Activated naive CD4-positive, alpha-beta T cell treated with anti-CD3 and anti-CD28 coated beads, Interleukin-2, amount 50 U/mL, for 16 hours (primary cell): Measurements from ENCODE around the gene VWA5B2.
A peak's percentile ranks its signal among the peaks of the same experiment; 100 is the strongest.
"Not testable (repeated sequence)": the region's sequence is repeated elsewhere in the genome, so short reads cannot be mapped to it uniquely, and the experiment has no call there.

Experiments
- DNase-seq: peaks from one replicate; pipeline ENCODE4 v3.0.0-alpha.2; 2020

VWA5B2 gene

DNA sequence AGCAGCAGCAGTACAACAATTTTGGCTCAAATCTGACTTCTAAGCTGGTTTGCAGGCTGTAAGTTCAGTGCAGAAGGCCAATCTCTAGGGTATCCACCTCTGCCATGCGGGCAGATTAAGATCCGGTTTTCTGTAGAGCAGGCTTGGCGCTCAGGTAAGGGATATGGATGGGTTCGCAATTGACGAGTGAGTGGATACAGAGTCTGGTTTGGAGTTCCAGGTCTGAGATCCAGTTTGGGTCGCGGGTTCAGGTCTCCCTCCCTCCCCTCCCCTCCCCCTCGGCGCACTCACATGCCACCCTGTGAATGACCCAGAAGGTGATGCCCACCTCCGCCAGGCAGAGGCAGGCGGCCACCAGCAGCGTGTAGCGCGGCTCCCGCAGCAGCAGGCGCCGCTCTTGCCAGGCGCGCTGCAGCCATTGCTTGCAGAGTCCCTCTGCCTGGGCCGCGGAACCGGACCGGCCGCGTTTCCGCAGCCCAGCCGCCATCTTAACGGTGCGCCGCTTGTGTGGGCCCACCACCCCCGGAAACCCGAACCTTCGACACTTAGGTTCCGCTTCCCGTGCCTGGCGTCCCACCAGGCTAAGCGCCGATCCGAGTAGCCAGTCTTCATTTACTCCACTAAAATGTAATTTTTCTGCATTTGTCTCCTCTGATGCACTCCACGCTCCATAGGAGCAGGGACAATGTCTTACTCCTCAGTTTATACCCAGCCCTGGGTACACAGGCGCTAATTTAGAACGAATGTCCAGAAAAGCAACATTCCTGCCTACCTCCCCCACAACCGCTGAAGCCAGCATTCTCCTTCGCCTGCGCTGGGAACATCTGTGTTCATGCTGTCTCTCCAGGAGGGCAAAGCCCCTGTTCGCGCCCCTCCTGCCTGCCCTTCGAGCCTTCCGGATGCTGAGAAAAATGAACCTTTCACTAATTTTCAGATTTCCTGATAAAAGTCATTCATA, 19.3 kb downstream of the VWA5B2 start, which contains the start of gene ALG3:
Gene ALG3, minus strand, starts transcription at position 509 of the 958 bp plus-strand sequence. Its CDS starts 22 bp downstream, at position 487.
- peak; percentile 88 for DNase-seq

- peak; percentile 98 for DNase-seq
Observed at GRCh38 chr3:184249412-184250166, 20.2 kb downstream of the VWA5B2 start, which contains the start of gene EEF1AKMT4. Gene EEF1AKMT4, plus strand, starts transcription at chr3:184249672. Its CDS starts 23 bp downstream, at chr3:184249695.

DNA sequence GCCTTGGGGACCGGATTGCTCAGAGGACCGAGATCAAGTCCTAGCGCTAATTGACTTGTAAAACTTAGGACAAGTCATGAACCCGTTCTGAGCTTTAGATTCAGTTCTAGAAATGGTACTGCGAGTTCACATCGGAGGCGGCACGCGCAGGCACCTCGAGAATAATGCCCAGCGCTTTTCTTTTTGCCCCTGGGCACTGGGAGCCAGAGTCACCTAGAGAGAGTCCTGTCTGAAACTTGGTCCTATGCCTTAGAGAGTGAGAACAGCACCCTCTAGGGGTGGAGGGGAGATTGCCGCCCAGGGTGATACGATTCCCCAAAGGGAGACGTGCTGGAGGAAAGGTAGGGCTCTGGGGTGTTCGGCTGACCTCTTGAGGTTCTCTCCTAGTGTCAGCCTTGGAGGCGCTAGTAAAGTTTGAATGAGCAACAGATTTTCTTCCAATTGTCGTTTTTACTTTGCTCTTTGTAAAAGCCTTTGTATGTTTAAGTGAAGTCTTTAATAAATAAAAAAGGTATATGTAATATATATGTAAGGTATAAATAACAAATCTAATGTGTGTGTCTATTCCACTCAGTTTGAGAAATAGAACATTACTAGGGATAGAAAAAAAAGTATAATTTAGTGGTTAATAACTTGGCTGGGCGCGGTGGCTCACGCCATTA, 20.9 kb downstream of the VWA5B2 start:
- DNase-seq = peak; percentile 89

GRCh38 chr3:184255291-184256039, 26.1 kb downstream of the VWA5B2 start:
- DNase-seq = peak; percentile 31

DNA sequence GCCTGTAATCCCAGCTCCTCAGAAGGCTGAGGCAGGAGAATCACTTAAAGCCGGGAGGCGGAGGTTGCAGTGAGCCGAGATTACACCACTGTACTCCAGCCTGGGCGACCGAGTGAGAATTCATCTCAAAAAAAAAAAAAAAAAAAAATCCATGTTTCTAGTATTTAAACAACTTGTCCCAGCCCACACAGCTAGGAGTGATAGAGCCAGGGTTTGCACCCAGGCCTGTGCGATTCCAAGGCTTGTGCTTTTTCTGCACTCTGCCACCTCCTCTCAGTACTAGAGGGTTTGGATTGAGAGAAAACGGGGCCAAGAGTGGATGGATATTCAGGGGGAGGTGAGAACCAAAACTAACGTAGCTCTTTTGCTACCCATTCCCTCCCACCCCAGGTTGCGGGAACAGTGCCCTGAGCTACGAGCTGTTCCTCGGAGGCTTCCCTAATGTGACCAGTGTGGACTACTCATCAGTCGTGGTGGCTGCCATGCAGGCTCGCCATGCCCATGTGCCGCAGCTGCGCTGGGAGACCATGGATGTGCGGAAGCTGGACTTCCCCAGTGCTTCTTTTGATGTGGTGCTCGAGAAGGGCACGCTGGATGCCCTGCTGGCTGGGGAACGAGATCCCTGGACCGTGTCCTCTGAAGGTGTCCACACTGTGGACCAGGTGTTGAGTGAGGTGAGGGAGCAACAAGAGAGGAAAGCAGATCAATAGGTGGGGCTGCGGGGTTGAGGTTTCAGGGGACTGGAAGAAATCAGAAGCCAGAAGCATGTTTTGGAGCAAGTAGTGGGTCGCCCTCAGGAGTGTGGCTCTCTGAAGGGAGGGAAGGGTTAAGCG, 27.9 kb downstream of the VWA5B2 start:
- no peak for DNase-seq

GRCh38 chr3:184258926-184259325, 29.5 kb downstream of the VWA5B2 start:
- DNase-seq = no peak

GRCh38 chr3:184259396-184259877, 30.1 kb downstream of the VWA5B2 start:
- no peak for DNase-seq

DNA sequence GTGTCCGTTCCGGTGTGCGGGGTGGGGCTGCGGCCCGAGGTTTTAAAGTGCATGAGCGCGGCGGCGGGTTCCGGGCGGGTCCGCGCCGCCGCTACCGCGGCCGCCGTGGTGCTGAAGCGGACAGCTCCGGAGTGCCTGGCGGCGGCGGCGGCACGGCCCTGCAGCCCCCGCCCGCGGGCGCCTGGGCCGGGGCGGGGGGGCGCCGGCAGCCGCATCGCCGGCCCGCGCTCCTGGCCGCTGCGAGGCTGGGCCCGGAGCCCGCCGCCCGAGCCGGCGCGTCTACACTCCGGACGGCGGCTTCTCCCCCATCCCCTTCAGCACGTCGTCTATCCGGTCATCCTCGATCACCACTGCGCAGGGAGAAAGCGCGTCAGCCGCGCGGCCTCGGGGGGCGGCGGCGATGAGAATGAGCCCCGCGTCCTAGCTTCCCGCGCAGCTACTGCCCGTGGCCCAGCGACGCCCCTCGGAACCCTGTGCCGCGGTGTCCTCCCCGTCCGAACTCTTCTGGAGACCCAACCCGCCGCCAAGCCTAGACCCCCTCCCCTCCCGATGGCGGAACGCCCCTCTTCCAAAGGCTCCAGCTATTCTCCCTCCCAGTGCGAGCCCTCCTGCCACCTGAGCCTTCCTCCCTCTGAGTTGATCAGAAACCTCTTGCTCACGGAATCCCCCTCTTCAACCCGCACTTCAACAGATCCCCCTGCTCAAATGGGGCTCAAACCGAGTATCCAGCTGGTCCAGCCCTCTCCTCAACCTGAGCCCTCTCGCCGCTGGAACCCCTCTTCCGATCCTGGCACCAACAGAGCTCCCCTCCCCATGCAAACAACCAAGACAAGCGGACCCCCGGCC, 30.7 kb downstream of the VWA5B2 start:
- peak; percentile 45 for DNase-seq

- no peak for DNase-seq
Observed at GRCh38 chr3:184260724-184261269, 31.4 kb downstream of the VWA5B2 start.

DNA sequence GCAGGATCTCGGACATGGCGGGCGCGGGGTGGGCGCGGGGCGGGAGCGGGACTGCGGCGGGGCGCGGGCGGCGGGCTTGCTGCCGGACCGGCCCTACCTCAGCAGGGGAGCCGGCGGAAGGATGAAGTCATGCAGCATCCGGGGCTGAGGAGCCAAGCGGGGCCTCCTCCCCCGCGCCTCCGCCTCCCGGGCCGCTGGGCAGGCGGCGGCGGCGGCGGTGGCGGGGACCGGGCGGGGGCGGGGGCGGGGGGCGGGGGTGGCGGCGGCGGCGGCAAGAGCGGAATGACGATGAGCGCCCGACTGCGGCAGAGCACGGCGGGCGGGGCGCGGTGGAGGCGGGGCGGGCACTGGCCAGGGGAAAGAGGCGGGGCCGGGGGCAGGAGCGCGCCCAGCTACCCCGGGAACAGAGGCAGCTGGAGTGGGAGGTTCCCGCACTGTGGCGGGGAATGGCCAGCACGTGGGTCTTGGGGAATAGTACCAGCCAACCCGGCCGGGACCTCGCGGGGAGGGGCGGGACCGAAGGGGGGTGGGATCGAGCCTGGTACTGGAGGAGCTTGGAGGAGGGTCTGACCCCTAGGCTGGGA, 32.0 kb downstream of the VWA5B2 start, which contains the start of gene CAMK2N2:
Gene CAMK2N2, minus strand, starts transcription at position 284 of the 584 bp plus-strand sequence. Its CDS starts 268 bp downstream, at position 16.
- DNase-seq = peak; percentile 55

- peak; percentile 25 for DNase-seq
Observed at GRCh38 chr3:184261854-184262763, 32.7 kb downstream of the VWA5B2 start.

- no peak for DNase-seq
Observed at GRCh38 chr3:184262764-184263179, 33.4 kb downstream of the VWA5B2 start.

DNA sequence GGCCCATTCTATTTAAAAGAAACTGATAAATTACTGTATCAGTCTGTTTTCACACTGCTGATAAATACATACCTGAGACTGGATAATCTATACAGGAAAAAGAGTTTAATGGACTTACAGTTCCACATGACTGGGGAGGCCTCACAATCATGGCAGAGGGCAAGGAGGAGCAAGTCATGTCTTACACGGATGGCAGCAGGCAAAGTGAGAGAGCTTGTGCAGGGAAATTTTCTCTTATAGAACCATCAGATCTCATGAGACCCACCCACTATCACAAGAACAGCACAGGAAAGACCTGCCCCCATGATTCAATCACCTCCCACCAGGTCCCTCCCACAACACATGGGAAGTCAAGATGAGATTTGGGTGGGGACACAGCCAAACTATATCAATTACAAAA, 37.9 kb downstream of the VWA5B2 start:
- DNase-seq = not testable (repeated sequence)

- DNase-seq = no peak
Observed at GRCh38 chr3:184272269-184272668, 42.9 kb downstream of the VWA5B2 start.

DNA sequence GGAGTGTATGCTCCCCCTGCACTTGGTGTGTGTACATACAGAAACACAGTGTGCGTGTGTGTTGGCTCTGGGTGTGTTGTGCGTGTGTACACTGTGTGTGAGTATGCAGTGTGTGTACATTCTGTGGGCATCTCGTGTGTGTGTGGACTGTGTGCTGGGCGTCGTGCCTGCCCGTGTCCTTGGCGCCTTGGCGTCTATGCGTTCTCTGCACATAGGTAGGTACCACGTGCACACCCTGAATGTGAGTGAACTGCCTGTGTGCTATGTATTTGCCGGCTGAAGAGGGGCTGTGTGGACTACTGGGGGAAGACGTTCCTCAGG, 46.0 kb downstream of the VWA5B2 start:
- DNase-seq = no peak

GRCh38 chr3:184275961-184276910, 46.9 kb downstream of the VWA5B2 start, which contains the start of gene ECE2:
Gene ECE2, plus strand, starts transcription at chr3:184276022. Its CDS starts 132 bp downstream, at chr3:184276154.
- DNase-seq = no peak

DNA sequence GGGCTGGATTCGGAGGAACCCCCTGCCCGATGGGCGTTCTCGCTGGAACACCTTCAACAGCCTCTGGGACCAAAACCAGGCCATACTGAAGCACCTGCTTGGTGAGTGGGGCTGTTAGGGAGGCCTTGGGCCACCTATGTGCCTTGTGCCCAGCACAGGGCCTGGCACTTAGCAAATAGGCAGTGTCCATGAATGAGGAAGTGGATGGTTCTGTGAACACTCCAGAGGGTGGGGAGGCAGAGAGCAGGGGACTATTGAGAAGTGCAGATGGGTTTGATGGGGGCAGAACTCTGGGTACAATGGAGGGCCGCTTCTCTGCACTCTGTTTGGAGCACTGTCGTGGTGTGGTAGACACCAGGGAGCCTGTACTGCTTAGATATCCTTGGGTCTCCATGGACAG, 48.0 kb downstream of the VWA5B2 start:
- no peak for DNase-seq
